CD4-positive, CD25-positive, alpha-beta regulatory T cell (primary cell): ENCODE measurements around the gene OSBPL9. TPM values are rescaled to one million over a fixed set of nuclear protein-coding genes. Genes with fewer than 3 reads are reported as not detected.

Experiments used
- ATAC-seq, 2 donors: fragments of 150-1000 bp; cut with Tn5 transposase; one replicate each; pipeline ENCODE4 v1.10.0; 2021; ENCODE audit warnings: low read depth in 2 of 2, moderate number of reproducible peaks in 2 of 2, moderate library complexity in 1 of 2
- DNase-seq, 3 donors: peaks; one replicate each; pipeline versions ENCODE4 v3.0.0 to v3.0.0-alpha.2; 2012 to 2022; ENCODE audit warnings: mixed read lengths in 1 of 3
- H3K27ac ChIP-seq: one replicate; pipeline ENCODE4 v1.7.0; 2013; ENCODE audit warnings: mild to moderate bottlenecking, low read length; ENCODE audit not compliant: insufficient read depth, poor library complexity, severe bottlenecking
- H3K27me3 ChIP-seq: one replicate; pipeline ENCODE4 v1.7.0; 2013; ENCODE audit warnings: low read length; ENCODE audit not compliant: control insufficient read depth, insufficient read depth
- H3K36me3 ChIP-seq: one replicate; pipeline ENCODE4 v1.7.0; 2013; ENCODE audit warnings: mild to moderate bottlenecking, low read length, moderate library complexity; ENCODE audit not compliant: control insufficient read depth, insufficient read depth
- H3K4me1 ChIP-seq: 2 replicates; pipeline ENCODE4 v1.7.0; 2013; ENCODE audit warnings: mild to moderate bottlenecking, low read length; ENCODE audit not compliant: insufficient read depth, control insufficient read depth, poor library complexity, severe bottlenecking
- H3K4me3 ChIP-seq: one replicate; pipeline ENCODE4 v1.7.0; 2013; ENCODE audit warnings: low read depth, mild to moderate bottlenecking, low read length, moderate library complexity
- H3K9me3 ChIP-seq, 2 experiments: 1 replicate in 1 of 2; 2 replicates in 1 of 2; pipeline ENCODE4 v1.7.0; 2013; ENCODE audit warnings: low read length in 2 of 2, mild to moderate bottlenecking in 1 of 2, moderate library complexity in 1 of 2; ENCODE audit not compliant: control insufficient read depth in 2 of 2
- H3K27ac Mint-ChIP-seq, 3 donors: one replicate each; pipeline ENCODE4 v1.8.0; 2020 to 2022; ENCODE audit warnings: mild to moderate bottlenecking in 3 of 3, mixed read lengths in 3 of 3, moderate library complexity in 2 of 3
- H3K27me3 Mint-ChIP-seq: one replicate; pipeline ENCODE4 v1.8.0; 2022; ENCODE audit warnings: mild to moderate bottlenecking, mixed read lengths
- H3K36me3 Mint-ChIP-seq: one replicate; pipeline ENCODE4 v1.8.0; 2020; ENCODE audit warnings: mixed read lengths
- H3K4me1 Mint-ChIP-seq, 4 donors: one replicate each; pipeline ENCODE4 v1.8.0; 2020 to 2022; ENCODE audit warnings: mixed read lengths in 4 of 4, mild to moderate bottlenecking in 1 of 4
- H3K4me3 Mint-ChIP-seq, 4 donors: one replicate each; pipeline ENCODE4 v1.8.0; 2020 to 2022; ENCODE audit warnings: mild to moderate bottlenecking in 4 of 4, mixed read lengths in 4 of 4, moderate library complexity in 3 of 4
- H3K9me3 Mint-ChIP-seq, 7 donors: one replicate each; pipeline ENCODE4 v1.8.0; 2020 to 2022; ENCODE audit warnings: mixed read lengths in 7 of 7, mild to moderate bottlenecking in 3 of 7, moderate library complexity in 2 of 7
- polyA plus RNA-seq, 4 donors: library from polyadenylated mRNA; unstranded; fragments of 300-500 nt; fragmentation: Illumina TruSeq; gene quantifications; one replicate each; pipeline ENCODE4 v1.2.3, GENCODE V29; 2021
- total RNA-seq: library from RNA; stranded (reverse); gene quantifications from one replicate; pipeline ENCODE4 v1.2.3, GENCODE V29; 2022

Gene OSBPL9
- total RNA-seq (45.0 TPM), polyA plus RNA-seq (10 to 100 TPM; 33.5 to 45.2 (median 38.4) TPM)

DNA sequence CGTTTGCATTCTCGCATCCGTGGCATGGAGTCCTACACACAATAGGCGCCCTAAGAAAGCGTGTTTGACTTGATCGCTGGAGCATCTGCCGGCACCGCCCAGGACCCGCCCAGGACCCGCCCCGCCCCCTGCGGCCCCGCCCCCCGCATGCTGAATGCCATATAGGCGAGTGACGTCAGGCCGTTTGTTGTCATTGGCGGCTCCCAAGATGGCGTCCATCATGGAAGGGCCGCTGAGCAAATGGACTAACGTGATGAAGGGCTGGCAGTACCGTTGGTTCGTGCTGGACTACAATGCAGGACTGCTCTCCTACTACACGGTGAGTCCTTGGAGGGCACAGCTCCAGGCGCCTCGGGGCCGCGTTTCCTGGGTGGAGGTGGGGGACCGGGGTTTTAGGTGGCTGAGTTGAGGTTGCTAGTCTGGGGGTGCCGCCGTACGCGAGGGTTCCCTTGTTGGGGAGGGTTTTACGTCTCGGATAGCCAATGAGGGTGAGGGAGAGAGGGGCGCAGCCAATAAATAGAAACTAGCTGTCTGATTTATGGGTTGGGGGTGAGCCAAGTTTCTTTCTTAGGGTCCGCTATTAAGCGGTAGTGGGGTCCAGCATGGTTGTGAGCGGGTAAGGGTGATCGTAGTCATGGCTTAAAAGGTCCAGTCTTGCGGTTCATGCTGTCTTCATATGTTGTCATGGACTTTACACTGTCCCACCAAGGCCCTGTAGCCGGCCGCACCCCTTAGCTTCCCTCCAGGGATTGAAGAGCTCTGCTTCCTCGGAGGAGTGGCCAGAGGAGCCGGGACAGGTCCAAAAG lies at the start of gene OSBPL9:
OSBPL9 (plus strand) TSS at position 190 of the 806 bp plus-strand sequence; CDS start at position 209, 19 bp downstream.
- H3K36me3 ChIP-seq, result no peaks in the 10 kb centered on the region
- peak within 1 kb of the TSS; percentile 96 for H3K4me3 ChIP-seq
- ATAC-seq, result peak; percentile 89 to 92
- H3K9me3 ChIP-seq, result no peaks in the 10 kb centered on the region
- H3K27ac ChIP-seq, result peak within 1 kb of the TSS; percentile 66
- H3K27ac Mint-ChIP-seq, result peak within 1 kb of the TSS; percentile 95 to 100 (median 100)
- H3K4me1 ChIP-seq, result peaks cover 21% of the 10 kb centered on the region
- peak; percentile 84 to 93 (median 88) for DNase-seq
- peaks cover 11% of the 10 kb centered on the region for H3K27me3 Mint-ChIP-seq
- peaks cover 21 to 48% (median 32%) of the 10 kb centered on the region in 4 donors for H3K4me1 Mint-ChIP-seq
- H3K4me3 Mint-ChIP-seq, result peak within 1 kb of the TSS; percentile 99 to 100 (median 100)
- peaks cover 3% of the 10 kb centered on the region for H3K36me3 Mint-ChIP-seq
- peaks cover 5% of the 10 kb centered on the region for H3K27me3 ChIP-seq
- H3K9me3 Mint-ChIP-seq, result no peaks in the 10 kb centered on the region

DNA sequence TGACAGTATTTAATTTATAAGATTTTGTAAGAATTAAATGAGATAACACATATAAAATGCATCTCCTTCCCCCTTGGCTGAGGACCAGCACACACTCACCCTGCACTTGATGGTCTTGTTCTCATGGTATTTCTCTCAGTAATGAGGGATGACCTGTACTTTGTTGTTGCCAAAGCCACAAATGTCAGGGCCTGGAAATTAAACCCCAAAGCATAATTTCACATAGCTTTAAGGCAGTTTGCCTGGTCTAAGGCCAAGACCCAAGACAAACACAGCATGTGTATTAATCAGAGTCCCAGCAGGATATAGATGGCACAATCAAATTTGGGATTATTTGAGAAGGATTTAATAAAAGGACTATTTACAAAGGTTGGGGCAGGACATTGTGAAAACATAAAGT lies 49.2 kb upstream of the OSBPL9 start:
- no peaks in the 10 kb centered on the region for H3K27me3 Mint-ChIP-seq
- no peak overlapping the region for H3K27ac Mint-ChIP-seq

GRCh38 chr1:51568231-51568935 lies 48.5 kb upstream of the OSBPL9 start:
- DNase-seq (no peak), ATAC-seq (no peak)
- peaks cover 7 to 38% (median 28%) of the 10 kb centered on the region in 4 donors for H3K4me1 Mint-ChIP-seq
- H3K4me3 Mint-ChIP-seq, result no peak overlapping the region
- H3K27me3 ChIP-seq, result no peaks in the 10 kb centered on the region
- H3K9me3 Mint-ChIP-seq, result no peaks in the 10 kb centered on the region
- H3K27me3 Mint-ChIP-seq, result no peaks in the 10 kb centered on the region
- H3K36me3 Mint-ChIP-seq, result no peaks in the 10 kb centered on the region
- no peaks in the 10 kb centered on the region for H3K36me3 ChIP-seq
- no peaks in the 10 kb centered on the region for H3K9me3 ChIP-seq
- no peak overlapping the region for H3K27ac ChIP-seq
- H3K4me1 ChIP-seq, result peaks cover 32% of the 10 kb centered on the region
- no peak overlapping the region for H3K27ac Mint-ChIP-seq
- H3K4me3 ChIP-seq, result no peak overlapping the region

More for the DNA sequence above, 49.2 kb upstream of the OSBPL9 start:
- no peaks in the 10 kb centered on the region for H3K9me3 Mint-ChIP-seq
- Histone ChIP-seq H3K4me1 (peaks cover 32% of the 10 kb centered on the region), H3K27me3 (no peaks in the 10 kb centered on the region), H3K9me3 (no peaks in the 10 kb centered on the region), H3K4me3 (no peak overlapping the region), H3K36me3 (no peaks in the 10 kb centered on the region), H3K27ac (no peak overlapping the region)
- ATAC-seq (no peak), DNase-seq (no peak)
- H3K4me1 Mint-ChIP-seq, result peaks cover 7 to 38% (median 28%) of the 10 kb centered on the region in 4 donors
- H3K36me3 Mint-ChIP-seq, result no peaks in the 10 kb centered on the region
- no peak overlapping the region for H3K4me3 Mint-ChIP-seq

DNA sequence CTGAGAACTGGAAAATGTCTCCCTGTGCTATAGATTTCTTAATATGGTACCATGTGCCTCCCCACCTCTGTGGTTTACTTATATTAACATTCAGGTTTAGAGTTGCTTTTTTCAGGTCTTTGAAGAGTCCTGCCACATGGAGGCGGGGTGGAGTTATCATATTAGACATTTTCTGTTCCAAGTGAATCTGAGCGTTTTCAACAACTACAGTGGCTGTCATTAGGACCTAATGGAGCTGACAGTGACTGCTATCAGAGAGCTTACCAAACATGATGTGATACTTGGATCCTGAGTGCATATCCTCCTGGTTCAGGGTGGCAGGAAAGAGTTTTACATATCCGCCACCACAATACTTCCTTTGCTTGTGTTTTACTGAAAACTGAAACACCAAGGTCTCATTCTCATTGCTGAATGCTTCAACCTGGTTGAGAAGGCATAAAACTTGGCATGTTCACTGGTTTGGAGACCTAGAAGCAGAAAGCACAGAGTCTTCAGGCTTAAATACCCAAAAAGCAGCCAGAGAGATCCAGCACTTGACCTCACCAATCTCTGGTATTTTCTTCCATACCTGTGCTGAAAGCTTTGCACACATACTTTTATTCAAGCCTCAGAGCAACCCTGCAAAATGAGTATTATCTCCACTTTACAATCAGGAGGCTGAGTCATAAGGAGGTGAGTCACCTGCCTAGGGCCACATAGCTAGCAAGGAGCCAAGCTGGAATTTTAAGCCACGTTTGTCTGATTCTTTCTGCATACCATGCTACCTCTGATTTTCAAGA lies 47.4 kb upstream of the OSBPL9 start:
- Histone ChIP-seq H3K9me3 (no peaks in the 10 kb centered on the region), H3K4me3 (peak overlapping the region; percentile 68), H3K27ac (peak overlapping the region; percentile 55), H3K36me3 (no peaks in the 10 kb centered on the region), H3K4me1 (peaks cover 25% of the 10 kb centered on the region), H3K27me3 (no peaks in the 10 kb centered on the region)
- Mint-ChIP-seq H3K27me3 (no peaks in the 10 kb centered on the region), H3K27ac (peak overlapping the region; percentile 23 to 83 (median 74)), H3K4me3 (peak overlapping the region; percentile 12 to 56 (median 46)), H3K4me1 (peaks cover 7 to 38% (median 23%) of the 10 kb centered on the region in 4 donors), H3K9me3 (no peaks in the 10 kb centered on the region), H3K36me3 (no peaks in the 10 kb centered on the region)
- ATAC-seq (peak; percentile 78 to 83), DNase-seq (peak; percentile 6 to 75 (median 24))

DNA sequence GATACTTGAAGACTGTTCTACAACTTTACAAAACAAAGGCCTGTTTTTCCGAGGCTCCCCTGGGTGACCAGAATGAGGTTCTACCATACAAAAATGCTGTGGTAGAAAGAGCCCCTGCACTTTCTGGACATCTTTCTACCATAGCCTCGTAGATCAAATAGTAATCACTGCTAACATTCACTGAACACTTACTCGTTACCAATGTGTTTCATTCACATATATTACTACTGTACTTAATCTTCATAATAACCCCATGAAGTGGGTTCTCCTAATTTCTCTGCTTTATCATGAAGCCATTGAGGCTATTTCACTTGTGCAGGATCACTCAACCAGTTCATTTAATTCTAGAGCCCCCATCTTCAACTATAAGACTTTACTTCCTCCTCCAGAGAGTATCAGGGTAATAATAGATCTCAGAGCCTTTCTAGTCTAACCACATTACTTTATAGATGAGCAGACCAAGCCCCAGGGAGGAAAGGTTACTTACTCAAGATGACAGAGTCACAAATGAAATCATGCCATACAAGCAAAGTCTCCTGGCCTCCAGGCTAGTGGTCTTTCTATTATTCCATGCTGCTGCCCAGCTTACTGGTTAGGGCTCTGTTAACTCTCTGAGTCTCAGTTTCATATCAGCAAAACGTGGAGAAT lies 46.7 kb upstream of the OSBPL9 start:
- H3K4me3 Mint-ChIP-seq, result peak overlapping the region; percentile 12 to 56 (median 35)
- Histone ChIP-seq H3K4me3 (peak overlapping the region; percentile 68), H3K4me1 (peaks cover 25% of the 10 kb centered on the region), H3K36me3 (no peaks in the 10 kb centered on the region), H3K9me3 (no peaks in the 10 kb centered on the region), H3K27me3 (no peaks in the 10 kb centered on the region), H3K27ac (peak overlapping the region; percentile 55)
- ATAC-seq, result peak; percentile 12 to 18
- no peaks in the 10 kb centered on the region for H3K27me3 Mint-ChIP-seq
- peaks cover 7 to 38% (median 23%) of the 10 kb centered on the region in 4 donors for H3K4me1 Mint-ChIP-seq
- no peaks in the 10 kb centered on the region for H3K9me3 Mint-ChIP-seq
- DNase-seq, result peak in 2 of 3 donors; percentile 7 to 31
- H3K36me3 Mint-ChIP-seq, result no peaks in the 10 kb centered on the region
- peak overlapping the region; percentile 23 to 83 (median 60) for H3K27ac Mint-ChIP-seq

- no peaks in the 10 kb centered on the region for H3K36me3 ChIP-seq
- no peak overlapping the region for H3K4me3 ChIP-seq
- ATAC-seq (no peak), DNase-seq (no peak)
- H3K9me3 Mint-ChIP-seq, result peaks cover 0 to 3% (median 0%) of the 10 kb centered on the region in 7 donors
- H3K4me3 Mint-ChIP-seq, result no peak overlapping the region
- no peak overlapping the region for H3K27ac ChIP-seq
- no peaks in the 10 kb centered on the region for H3K27me3 Mint-ChIP-seq
- no peaks in the 10 kb centered on the region for H3K27me3 ChIP-seq
- H3K4me1 Mint-ChIP-seq, result peaks cover 14 to 47% (median 35%) of the 10 kb centered on the region in 4 donors
- peaks cover 34% of the 10 kb centered on the region for H3K4me1 ChIP-seq
- H3K36me3 Mint-ChIP-seq, result no peaks in the 10 kb centered on the region
- H3K27ac Mint-ChIP-seq, result peak overlapping the region in 1 of 3 donors; percentile 57
- no peaks in the 10 kb centered on the region for H3K9me3 ChIP-seq
These were observed 44.5 kb upstream of the OSBPL9 start for GRCh38 chr1:51572365-51572764.

- no peaks in the 10 kb centered on the region for H3K36me3 Mint-ChIP-seq
- peak overlapping the region in 1 of 3 donors; percentile 63 for H3K27ac Mint-ChIP-seq
- no peaks in the 10 kb centered on the region for H3K27me3 Mint-ChIP-seq
- H3K9me3 Mint-ChIP-seq, result peaks cover 0 to 3% (median 0%) of the 10 kb centered on the region in 7 donors
- no peaks in the 10 kb centered on the region for H3K36me3 ChIP-seq
- ATAC-seq (no peak), DNase-seq (no peak)
- no peak overlapping the region for H3K4me3 Mint-ChIP-seq
- no peak overlapping the region for H3K27ac ChIP-seq
- no peaks in the 10 kb centered on the region for H3K9me3 ChIP-seq
- H3K27me3 ChIP-seq, result no peaks in the 10 kb centered on the region
- peaks cover 19% of the 10 kb centered on the region for H3K4me1 ChIP-seq
- H3K4me3 ChIP-seq, result no peak overlapping the region
- peaks cover 14 to 32% (median 25%) of the 10 kb centered on the region in 4 donors for H3K4me1 Mint-ChIP-seq
These were observed 42.1 kb upstream of the OSBPL9 start for GRCh38 chr1:51574796-51575195.
